SK-N-DZ (cell line): ENCODE results near the gene MPI.
"Not testable (repeated sequence)": the region's sequence is repeated elsewhere in the genome, so short reads cannot be mapped to it uniquely, and the experiment has no call there.

Experiments
- DNase-seq: peaks from one replicate; pipeline ENCODE4 v3.0.0-alpha.2; 2015; ENCODE audit warnings: low spot score

MPI gene

DNA sequence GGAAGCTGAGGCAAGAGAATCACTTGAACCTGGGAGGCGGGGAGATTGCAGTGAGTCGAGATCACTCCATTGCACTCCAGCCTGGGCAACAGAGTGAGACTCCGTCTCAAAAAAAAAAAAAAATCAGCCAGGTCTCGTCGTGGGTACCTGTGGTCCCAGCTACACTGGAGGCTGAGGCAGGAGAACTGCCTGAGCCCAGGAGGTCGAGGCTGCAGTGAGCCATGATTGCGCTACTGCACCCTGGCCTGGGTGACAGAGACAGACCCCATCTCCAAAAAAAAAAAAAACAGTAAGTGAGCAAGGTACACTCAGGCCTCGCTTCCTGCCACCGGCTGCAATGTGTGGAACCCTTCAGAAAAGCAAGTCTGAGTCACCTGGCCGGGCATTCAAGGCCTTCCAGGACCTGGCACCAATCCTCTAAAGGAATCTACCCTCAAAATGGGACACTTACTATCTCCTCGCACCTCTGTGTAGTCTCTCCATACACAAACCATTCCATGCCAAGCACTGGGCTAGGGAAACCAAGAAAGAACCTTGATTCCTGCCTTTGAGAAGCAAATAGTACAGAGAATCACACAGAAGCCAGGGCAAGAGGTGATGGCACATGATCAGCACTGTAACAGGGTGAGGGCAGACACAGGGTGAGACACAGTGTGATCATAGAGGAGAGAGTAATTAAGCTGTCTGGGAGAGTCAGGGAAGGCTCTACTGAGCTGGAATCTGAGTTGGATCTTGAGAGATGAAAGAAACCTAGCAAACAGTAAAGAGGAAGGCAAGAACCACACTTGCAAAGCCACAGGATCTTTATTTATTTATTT is 26.4 kb upstream of the MPI start:
- DNase-seq: no peak

GRCh38 chr15:74864296-74864695 is 25.5 kb upstream of the MPI start:
- DNase-seq: no peak

DNA sequence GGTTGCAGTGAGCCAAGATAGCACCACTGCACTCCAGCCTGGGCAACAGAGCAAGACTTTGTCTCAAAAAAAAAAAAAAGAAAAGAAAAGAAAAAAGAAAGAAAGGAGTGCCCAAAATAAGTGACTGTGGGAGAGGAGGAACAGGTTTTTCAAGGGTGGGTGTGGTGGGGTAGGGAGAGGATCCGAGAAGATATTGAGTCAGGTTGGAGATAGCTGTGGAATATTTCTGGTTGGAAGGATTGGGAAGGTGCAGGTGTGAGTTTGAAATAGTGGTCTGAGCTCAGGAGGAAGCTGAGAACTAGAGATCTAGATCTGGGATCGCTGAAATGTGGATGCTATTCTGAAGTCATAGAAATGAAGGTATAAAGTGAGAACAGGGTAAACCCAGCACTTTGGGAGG is 24.5 kb upstream of the MPI start:
- DNase-seq: no peak

- DNase-seq: no peak
Measured at GRCh38 chr15:74866090-74866489, 23.8 kb upstream of the MPI start.

DNA sequence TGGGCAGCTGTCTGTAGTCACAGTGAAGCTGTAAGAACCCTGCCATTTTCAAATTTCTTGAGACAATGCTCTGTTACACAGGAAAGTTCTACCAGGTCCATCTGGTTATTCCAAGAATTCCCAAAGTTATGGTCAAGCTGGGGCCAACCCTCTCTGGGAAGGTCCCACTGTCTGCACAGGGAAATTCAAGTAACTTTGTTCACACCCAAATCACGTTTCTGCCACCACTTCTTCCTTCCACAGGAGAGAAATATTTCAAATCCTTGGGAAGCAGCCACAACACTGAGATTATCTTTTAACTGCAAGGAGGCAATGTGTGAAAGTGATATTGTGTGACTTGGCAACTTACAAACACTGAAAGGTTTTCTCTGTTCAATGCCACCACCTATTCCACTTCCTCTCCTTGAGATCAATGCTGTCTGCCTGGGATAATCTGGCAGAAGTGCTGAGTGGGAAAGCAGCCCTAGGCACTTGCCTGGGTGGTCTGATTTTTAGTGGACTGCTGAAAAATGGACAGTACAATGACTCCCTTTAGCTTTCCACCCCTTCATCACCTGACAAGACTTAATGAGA is 22.3 kb upstream of the MPI start:
- no peak for DNase-seq

GRCh38 chr15:74868059-74868458 is 21.8 kb upstream of the MPI start:
- no peak for DNase-seq

DNA sequence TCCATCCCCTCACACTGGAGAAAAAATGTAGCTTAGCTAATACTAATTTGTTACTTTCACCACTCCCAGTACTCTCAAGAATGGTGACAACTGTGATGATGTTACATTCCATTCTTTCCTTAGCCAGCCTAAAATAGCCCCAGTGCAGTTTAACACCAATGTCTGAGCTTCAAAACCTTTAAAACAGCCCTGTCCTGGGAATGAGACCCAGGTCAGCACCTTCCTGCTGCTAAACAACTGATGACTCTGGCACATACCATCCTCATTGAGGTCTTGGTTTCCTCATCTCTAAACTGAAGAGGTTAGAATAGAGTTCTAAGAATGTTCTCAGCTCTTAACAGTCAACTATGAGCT is 20.5 kb upstream of the MPI start:
- no peak for DNase-seq

DNA sequence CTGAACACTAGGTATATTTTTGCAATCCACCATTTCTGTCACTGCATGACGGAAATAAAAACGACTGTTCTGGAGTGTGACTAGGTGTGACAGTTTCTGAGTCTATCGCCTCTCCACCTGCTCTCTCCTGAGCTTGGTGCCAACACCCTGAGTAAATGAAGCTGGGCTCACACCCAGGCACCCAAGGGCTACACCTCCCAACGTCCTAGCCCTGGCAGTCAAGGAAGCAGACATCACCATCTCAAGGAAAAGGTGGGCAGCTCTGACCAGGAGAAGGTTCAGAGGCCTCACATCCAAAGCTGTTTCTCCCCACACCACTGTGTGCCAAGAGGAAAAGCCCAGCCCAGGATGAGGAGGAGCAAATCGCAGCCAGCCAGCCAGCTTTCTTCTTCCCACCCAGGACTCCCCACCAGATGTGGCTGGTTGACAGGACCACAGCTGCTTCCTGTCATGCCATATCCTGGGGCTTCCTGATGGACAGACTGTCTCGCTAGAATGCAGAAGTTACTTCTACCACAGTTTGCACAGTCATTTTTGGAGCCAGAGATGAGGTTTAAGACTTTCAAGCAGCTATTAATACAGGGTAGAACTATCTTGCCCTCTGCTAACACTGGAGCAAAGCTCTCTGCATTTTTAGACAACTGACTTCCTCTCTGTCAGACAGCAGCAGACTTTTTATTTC is 20.0 kb upstream of the MPI start:
- DNase-seq: no peak

- DNase-seq: no peak
Measured at GRCh38 chr15:74870436-74871215, 19.2 kb upstream of the MPI start.

GRCh38 chr15:74872702-74873035 is 17.2 kb upstream of the MPI start:
- no peak for DNase-seq

GRCh38 chr15:74873036-74873755 is 16.6 kb upstream of the MPI start, which contains the start of gene SCAMP2:
SCAMP2 (minus strand) TSS chr15:74873365; CDS start chr15:74873255, 110 bp downstream.
- peak; percentile 97 for DNase-seq

DNA sequence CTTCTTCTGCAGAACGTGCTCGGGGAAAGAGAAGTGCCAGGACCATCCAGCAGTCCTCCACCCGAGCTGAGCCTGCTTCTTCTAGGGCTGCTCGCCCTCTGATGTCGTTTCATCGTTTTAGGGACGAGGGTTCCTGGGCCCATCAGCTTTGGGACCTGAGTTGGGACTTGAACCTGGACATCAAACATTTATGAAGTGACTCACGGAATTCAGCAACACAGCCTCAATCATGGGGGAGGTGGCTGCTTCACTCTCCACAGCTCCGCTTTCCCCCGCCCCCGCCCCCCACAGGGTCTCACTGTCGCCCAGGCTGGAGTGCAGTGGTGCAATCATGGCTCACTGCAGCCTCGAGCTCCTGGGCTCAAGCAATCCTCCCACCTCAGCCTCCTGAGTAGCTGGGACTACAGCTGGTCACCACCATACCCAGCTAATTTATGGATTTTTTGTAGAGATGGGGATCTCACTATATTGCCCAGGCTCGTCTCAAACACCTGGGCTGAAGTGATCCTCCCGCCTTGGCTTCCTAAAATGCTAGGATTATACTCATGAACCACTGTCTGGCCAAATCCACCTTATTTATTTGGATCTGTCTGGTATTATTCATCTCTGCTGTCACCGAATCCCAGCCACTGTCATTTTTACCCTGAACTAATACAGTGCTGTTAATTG is 16.0 kb upstream of the MPI start:
- peak; percentile 41 for DNase-seq

- DNase-seq: no peak
Measured at GRCh38 chr15:74878273-74878672, 11.6 kb upstream of the MPI start.

DNA sequence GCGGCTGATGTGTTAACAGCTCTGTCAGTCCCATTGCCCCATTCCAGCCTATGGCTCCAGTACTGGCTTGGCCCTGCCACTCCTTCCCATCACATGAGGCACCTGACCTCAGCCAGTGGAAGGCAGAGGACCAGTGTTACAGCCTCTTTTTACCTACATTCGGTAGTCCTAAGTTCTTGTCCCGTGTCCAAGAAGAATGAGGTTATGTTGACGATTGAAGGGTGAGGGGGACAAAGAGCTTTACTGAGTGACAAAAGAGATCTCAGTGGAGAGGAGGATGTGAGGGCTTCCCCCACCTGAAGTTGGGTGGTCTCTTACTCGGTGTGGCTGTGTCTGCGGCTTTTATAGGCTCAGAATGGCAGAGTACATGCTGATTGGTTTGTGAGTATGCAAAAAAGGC is 7.3 kb upstream of the MPI start:
- DNase-seq: no peak

DNA sequence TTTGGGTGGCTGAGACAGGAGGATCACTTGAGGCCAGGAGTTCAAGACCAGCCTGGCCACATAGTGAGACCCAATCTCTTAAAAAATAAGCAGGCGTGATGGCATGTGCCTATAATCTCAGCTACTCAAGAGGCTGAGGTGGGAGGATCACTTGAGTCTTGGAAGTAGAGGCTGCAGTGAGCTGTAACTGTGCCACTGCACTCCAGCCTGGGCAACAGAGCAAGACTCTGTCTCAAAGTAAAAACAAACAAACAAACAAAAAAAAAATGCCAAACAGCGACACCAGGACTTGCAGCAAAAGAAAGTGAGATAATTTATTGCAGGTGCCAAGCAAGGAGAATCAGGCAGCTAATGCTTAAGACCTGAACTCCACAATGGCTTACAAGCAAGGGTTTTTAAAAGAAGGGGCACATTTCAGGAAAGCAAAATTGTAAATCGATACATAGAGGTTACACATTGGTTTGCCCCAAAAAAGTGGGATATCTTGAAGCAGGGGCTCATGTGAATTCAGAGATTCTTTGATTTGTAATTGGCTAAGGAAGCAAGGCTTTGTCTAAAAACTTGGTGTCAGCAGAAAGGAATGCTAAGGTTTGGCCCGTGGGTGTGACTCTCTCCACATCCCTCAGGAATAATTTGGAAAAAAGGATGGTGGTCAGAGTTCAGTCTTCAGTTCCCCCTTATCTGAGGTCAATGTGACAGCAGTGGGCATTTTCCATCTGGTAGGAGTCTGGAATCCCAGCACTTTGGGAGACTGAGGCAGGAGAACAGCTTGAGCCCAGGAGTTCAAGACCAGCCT is 5.2 kb upstream of the MPI start:
- no peak for DNase-seq

GRCh38 chr15:74885461-74885860 is 4.4 kb upstream of the MPI start:
- no peak for DNase-seq

GRCh38 chr15:74887537-74888193 is 2.2 kb upstream of the MPI start:
- DNase-seq: not testable (repeated sequence)

DNA sequence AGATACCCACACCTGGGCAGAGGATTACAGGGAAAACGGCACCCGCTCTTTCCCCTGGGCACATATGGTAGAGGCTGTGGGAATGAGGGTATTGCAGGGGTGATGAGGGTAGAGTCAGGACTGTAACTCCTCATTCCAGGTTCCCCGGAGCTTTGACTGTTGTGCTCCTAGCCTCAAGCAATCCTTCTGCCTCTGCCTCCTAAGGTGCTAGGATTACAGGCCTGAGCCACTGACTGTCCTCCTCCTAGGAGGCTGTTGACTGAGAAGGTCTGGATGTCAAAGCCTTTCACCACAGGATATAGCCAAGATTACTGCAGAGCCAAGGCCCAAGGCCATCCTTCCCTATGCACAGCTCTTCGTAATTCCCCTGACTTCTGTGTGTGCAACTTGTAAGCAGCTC is 1.1 kb upstream of the MPI start:
- DNase-seq: no peak

DNA sequence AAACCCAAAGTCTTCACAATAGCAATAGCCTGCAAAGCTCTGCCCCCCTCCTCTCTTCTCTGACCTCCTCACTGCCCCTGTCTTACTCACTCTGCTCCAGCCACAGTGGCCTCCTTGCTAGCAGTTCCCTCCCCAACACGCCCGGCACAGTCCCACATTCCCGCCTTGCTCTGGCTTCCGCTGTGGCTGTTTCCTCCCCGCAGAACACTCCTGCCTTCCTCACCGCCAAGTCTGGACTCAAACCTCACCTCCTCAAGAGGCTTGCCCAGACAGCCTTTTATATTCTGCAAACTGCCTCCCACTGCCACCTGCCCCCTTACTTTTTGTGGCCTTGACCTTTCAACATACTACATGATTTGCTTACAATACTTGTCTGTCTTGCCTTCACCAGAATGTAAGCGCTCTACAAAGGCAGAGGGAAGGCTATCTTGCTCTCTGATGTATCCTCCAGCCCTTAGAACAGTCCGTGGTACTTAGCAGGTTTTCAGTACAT is 406 bp upstream of the MPI start:
- peak; percentile 64 for DNase-seq

DNA sequence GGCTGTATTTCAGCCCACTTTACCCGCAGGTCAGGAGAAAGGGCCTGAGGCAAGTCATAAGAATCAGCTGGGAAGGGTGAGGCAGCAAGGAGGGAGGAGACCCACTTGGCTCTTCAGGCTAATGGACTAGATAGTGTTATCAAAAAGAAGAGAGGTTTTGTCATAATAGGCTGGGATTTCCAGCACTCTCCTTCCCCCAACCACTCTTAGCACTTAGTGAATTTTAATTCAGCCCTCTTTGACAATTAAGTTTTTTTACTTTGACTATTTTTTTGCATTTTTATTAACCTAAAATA is 771 bp downstream of the MPI start:
- DNase-seq: no peak
